Measurements from ENCODE around the gene GTF2H1. TPM values are rescaled to one million over a fixed set of nuclear protein-coding genes. Genes with fewer than 3 reads are reported as not detected.
A peak's percentile ranks its signal among the peaks of the same experiment; 100 is the strongest.

The GTF2H1 gene
- polyA plus RNA-seq, 3 donors from 2014 or later: 24.3 to 33.8 (median 27.2) TPM

GRCh38 chr11:18368221-18368620, 45.9 kb downstream of the GTF2H1 start:
- no peaks in the 10 kb centered on the region for H3K27me3 Mint-ChIP-seq (ENCODE audit: low read depth in 3 of 3)
- H3K4me1 Mint-ChIP-seq: peaks cover 0 to 7% of the 10 kb centered on the region in 2 donors
- no peak overlapping the region for H3K4me3 Mint-ChIP-seq
- no peaks in the 10 kb centered on the region for H3K9me3 Mint-ChIP-seq
- H3K27ac Mint-ChIP-seq: peak overlapping the region in 4 of 6 donors; percentile 9 to 26 (median 21)
- no peak for DNase-seq
- H3K36me3 Mint-ChIP-seq: peaks cover 11 to 28% (median 14%) of the 10 kb centered on the region in 3 donors

- peak overlapping the region in 1 of 6 donors; percentile 20 for H3K27ac Mint-ChIP-seq
- H3K4me1 Mint-ChIP-seq: peaks cover 0 to 7% of the 10 kb centered on the region in 2 donors
- no peak for DNase-seq
- no peak overlapping the region for H3K4me3 Mint-ChIP-seq
- H3K9me3 Mint-ChIP-seq: no peaks in the 10 kb centered on the region
- no peaks in the 10 kb centered on the region for H3K27me3 Mint-ChIP-seq (ENCODE audit: low read depth in 3 of 3)
- H3K36me3 Mint-ChIP-seq: peaks cover 7 to 20% (median 8%) of the 10 kb centered on the region in 3 donors
Measured at GRCh38 chr11:18369398-18369797, 47.0 kb downstream of the GTF2H1 start.

GRCh38 chr11:18371279-18371678, 48.9 kb downstream of the GTF2H1 start:
- Mint-ChIP-seq H3K4me1 (peaks cover 0 to 2% of the 10 kb centered on the region in 2 donors), H3K36me3 (peaks cover 1 to 11% (median 4%) of the 10 kb centered on the region in 3 donors), H3K27ac (peak overlapping the region in 1 of 6 donors; percentile 14), H3K27me3 (ENCODE audit: low read depth in 3 of 3) (no peaks in the 10 kb centered on the region), H3K9me3 (no peaks in the 10 kb centered on the region), H3K4me3 (no peak overlapping the region)
- DNase-seq: no peak

- H3K36me3 Mint-ChIP-seq: peaks cover 0 to 2% (median 0%) of the 10 kb centered on the region in 3 donors
- no peak overlapping the region for H3K27ac Mint-ChIP-seq
- no peaks in the 10 kb centered on the region for H3K9me3 Mint-ChIP-seq
- DNase-seq: no peak
- no peak overlapping the region for H3K4me3 Mint-ChIP-seq
- H3K4me1 Mint-ChIP-seq: no peaks in the 10 kb centered on the region
- no peaks in the 10 kb centered on the region for H3K27me3 Mint-ChIP-seq (ENCODE audit: low read depth in 3 of 3)
Measured at GRCh38 chr11:18372201-18372600, 49.8 kb downstream of the GTF2H1 start.

GRCh38 chr11:18374956-18375355, 52.6 kb downstream of the GTF2H1 start:
- Mint-ChIP-seq H3K36me3 (no peaks in the 10 kb centered on the region), H3K4me1 (no peaks in the 10 kb centered on the region), H3K4me3 (no peak overlapping the region), H3K27ac (no peak overlapping the region), H3K27me3 (ENCODE audit: low read depth in 3 of 3) (no peaks in the 10 kb centered on the region), H3K9me3 (no peaks in the 10 kb centered on the region)
- DNase-seq: no peak

- H3K4me1 Mint-ChIP-seq: no peaks in the 10 kb centered on the region
- H3K27me3 Mint-ChIP-seq (ENCODE audit: low read depth in 3 of 3): no peaks in the 10 kb centered on the region
- H3K27ac Mint-ChIP-seq: no peak overlapping the region
- H3K36me3 Mint-ChIP-seq: no peaks in the 10 kb centered on the region
- H3K9me3 Mint-ChIP-seq: no peaks in the 10 kb centered on the region
- DNase-seq: no peak
- H3K4me3 Mint-ChIP-seq: no peak overlapping the region
Measured at GRCh38 chr11:18375941-18376340, 53.6 kb downstream of the GTF2H1 start.

- DNase-seq: no peak
- peaks cover 15% of the 10 kb centered on the region in 2 donors for H3K4me1 Mint-ChIP-seq
- no peaks in the 10 kb centered on the region for H3K36me3 Mint-ChIP-seq
- H3K9me3 Mint-ChIP-seq: no peaks in the 10 kb centered on the region
- H3K4me3 Mint-ChIP-seq: no peak overlapping the region
- H3K27me3 Mint-ChIP-seq (ENCODE audit: low read depth in 3 of 3): peaks cover 0 to 5% (median 3%) of the 10 kb centered on the region in 3 donors
- no peak overlapping the region for H3K27ac Mint-ChIP-seq
Measured at GRCh38 chr11:18379201-18379600, 56.8 kb downstream of the GTF2H1 start.

GRCh38 chr11:18383388-18384156, 61.2 kb downstream of the GTF2H1 start:
- Mint-ChIP-seq H3K27ac (peak overlapping the region; percentile 93 to 98 (median 96)), H3K9me3 (no peaks in the 10 kb centered on the region), H3K36me3 (no peaks in the 10 kb centered on the region), H3K4me1 (peaks cover 21 to 25% of the 10 kb centered on the region in 2 donors), H3K4me3 (peak overlapping the region; percentile 61 to 79 (median 73)), H3K27me3 (ENCODE audit: low read depth in 3 of 3) (peaks cover 2 to 8% (median 3%) of the 10 kb centered on the region in 3 donors)
- peak; percentile 64 to 71 (median 67) for DNase-seq

- H3K9me3 Mint-ChIP-seq: no peaks in the 10 kb centered on the region
- peaks cover 2 to 8% (median 3%) of the 10 kb centered on the region in 3 donors for H3K27me3 Mint-ChIP-seq (ENCODE audit: low read depth in 3 of 3)
- peak in 2 of 3 donors; percentile 28 to 37 for DNase-seq
- H3K4me1 Mint-ChIP-seq: peaks cover 21 to 25% of the 10 kb centered on the region in 2 donors
- no peaks in the 10 kb centered on the region for H3K36me3 Mint-ChIP-seq
- H3K4me3 Mint-ChIP-seq: peak overlapping the region; percentile 61 to 79 (median 73)
- peak overlapping the region; percentile 93 to 98 (median 96) for H3K27ac Mint-ChIP-seq
Measured at GRCh38 chr11:18384157-18384641, 61.8 kb downstream of the GTF2H1 start.

- DNase-seq: no peak
- Mint-ChIP-seq H3K27me3 (ENCODE audit: low read depth in 3 of 3) (peaks cover 12 to 14% (median 14%) of the 10 kb centered on the region in 3 donors), H3K4me3 (no peak overlapping the region), H3K9me3 (no peaks in the 10 kb centered on the region), H3K36me3 (no peaks in the 10 kb centered on the region), H3K4me1 (peaks cover 22 to 23% of the 10 kb centered on the region in 2 donors), H3K27ac (peak overlapping the region in 1 of 6 donors; percentile 60)
Measured at GRCh38 chr11:18390088-18390487, 67.7 kb downstream of the GTF2H1 start.

GRCh38 chr11:18392434-18393321, 70.3 kb downstream of the GTF2H1 start:
- Mint-ChIP-seq H3K27me3 (ENCODE audit: low read depth in 3 of 3) (peaks cover 22 to 29% (median 27%) of the 10 kb centered on the region in 3 donors), H3K9me3 (peaks cover 0 to 2% (median 0%) of the 10 kb centered on the region in 6 donors), H3K27ac (peak overlapping the region; percentile 62 to 89 (median 77)), H3K4me1 (peaks cover 38 to 43% of the 10 kb centered on the region in 2 donors), H3K4me3 (peak overlapping the region in 4 of 5 donors; percentile 32 to 57 (median 44)), H3K36me3 (peaks cover 2 to 3% (median 2%) of the 10 kb centered on the region in 3 donors)
- DNase-seq: no peak

- Mint-ChIP-seq H3K36me3 (peaks cover 7 to 8% (median 8%) of the 10 kb centered on the region in 3 donors), H3K27me3 (ENCODE audit: low read depth in 3 of 3) (peaks cover 22 to 31% (median 30%) of the 10 kb centered on the region in 3 donors), H3K4me3 (peak overlapping the region; percentile 96 to 98 (median 97)), H3K4me1 (peaks cover 41 to 49% of the 10 kb centered on the region in 2 donors), H3K27ac (peak overlapping the region; percentile 91 to 99 (median 97)), H3K9me3 (peaks cover 0 to 2% (median 0%) of the 10 kb centered on the region in 6 donors)
- no peak for DNase-seq
Measured at GRCh38 chr11:18393581-18394274, 71.4 kb downstream of the GTF2H1 start.
